Measurements from ENCODE around the gene SPECC1. TPM values are rescaled to one million over a fixed set of nuclear protein-coding genes. Genes with fewer than 3 reads are reported as not detected.

Gene SPECC1
- total and polyA plus RNA-seq, 2 experiments from 2014 or later: 1.3 to 1.5 TPM

- Histone ChIP-seq H4K20me1 (ENCODE audit: insufficient read depth) (no peaks in the 10 kb centered on the region), H3K36me3 (ENCODE audit: low read depth) (no peaks in the 10 kb centered on the region), H3K27me3 (replicated peaks; ENCODE audit: insufficient read depth) (peaks cover under 1% of the 10 kb centered on the region; the same call in 1 of the 2 replicates), H3K9me2 (ENCODE audit: insufficient read depth) (no peaks in the 10 kb centered on the region), H3K4me1 (ENCODE audit: insufficient read depth) (no peaks in the 10 kb centered on the region), H3K79me2 (ENCODE audit: insufficient read depth) (no peaks in the 10 kb centered on the region), H3K9ac (no peak overlapping the region), H3F3A (ENCODE audit: insufficient read depth) (no peaks in the 10 kb centered on the region), H3K27ac (no peak overlapping the region), H3K4me2 (ENCODE audit: unreplicated experiment) (no peak overlapping the region), H3K4me3 (no peak overlapping the region), H3K9me3 (ENCODE audit: low read depth) (no peaks in the 10 kb centered on the region), H2AFZ (no peak overlapping the region)
- no peak for TF ChIP-seq EZH2 (IDR thresholded peaks at IDR 0.05; ENCODE audit: insufficient read depth, poor library complexity, severe bottlenecking)
- TF ChIP-seq EZH2phosphoT487 (IDR thresholded peaks at IDR 0.05; ENCODE audit: insufficient read depth, low read depth): no peak
- in situ Hi-C loops (cut with MboI): loop anchor here (25.0 kb wide), 1 partner anchor 93 kb away; no protein-coding TSS in a partner anchor
- 80 to 92% methylated on average over 1 of the region's 1 CpG for WGBS, 2 experiments (ENCODE audit: low coverage in 1 of 2, low lambda C conversion rate in 2 of 2, missing lambda C conversion rate in 2 of 2)
- no peak for DNase-seq
Measured at GRCh38 chr17:20180661-20181060, 171.5 kb downstream of the SPECC1 start.

- no peak overlapping the region for H2AFZ ChIP-seq
- DNase-seq: no peak
- no peaks in the 10 kb centered on the region for H3K9me3 ChIP-seq (ENCODE audit: low read depth)
- H3K36me3 ChIP-seq (ENCODE audit: low read depth): no peaks in the 10 kb centered on the region
- H3K9ac ChIP-seq: no peak overlapping the region
- H4K20me1 ChIP-seq (ENCODE audit: insufficient read depth): no peaks in the 10 kb centered on the region
- no peak overlapping the region for H3K4me2 ChIP-seq (ENCODE audit: unreplicated experiment)
- no peaks in the 10 kb centered on the region for H3K27me3 ChIP-seq (replicated peaks; ENCODE audit: insufficient read depth)
- TF ChIP-seq EZH2 (IDR thresholded peaks at IDR 0.05; ENCODE audit: insufficient read depth, poor library complexity, severe bottlenecking) (no peak), EZH2phosphoT487 (IDR thresholded peaks at IDR 0.05; ENCODE audit: insufficient read depth, low read depth) (no peak)
- H3F3A ChIP-seq (ENCODE audit: insufficient read depth): no peaks in the 10 kb centered on the region
- no peaks in the 10 kb centered on the region for H3K4me1 ChIP-seq (ENCODE audit: insufficient read depth)
- in situ Hi-C loops (cut with MboI): loop anchor here (25.0 kb wide), 1 partner anchor 97 kb away; no protein-coding TSS in a partner anchor
- 59 to 68% methylated on average over 2 of the region's 2 CpGs for WGBS, 2 experiments (ENCODE audit: low coverage in 1 of 2, low lambda C conversion rate in 2 of 2, missing lambda C conversion rate in 2 of 2)
- no peaks in the 10 kb centered on the region for H3K79me2 ChIP-seq (ENCODE audit: insufficient read depth)
- H3K27ac ChIP-seq: no peak overlapping the region
- no peak overlapping the region for H3K4me3 ChIP-seq
- H3K9me2 ChIP-seq (ENCODE audit: insufficient read depth): no peaks in the 10 kb centered on the region
Measured at GRCh38 chr17:20184181-20184580, 175.0 kb downstream of the SPECC1 start.

- H3K9me3 ChIP-seq (ENCODE audit: low read depth): no peaks in the 10 kb centered on the region
- no peak overlapping the region for H2AFZ ChIP-seq
- WGBS, 2 experiments (ENCODE audit: low coverage in 1 of 2, low lambda C conversion rate in 2 of 2, missing lambda C conversion rate in 2 of 2): 86 to 88% methylated on average over 10 of the region's 10 CpGs
- no peaks in the 10 kb centered on the region for H3K79me2 ChIP-seq (ENCODE audit: insufficient read depth)
- no peaks in the 10 kb centered on the region for H4K20me1 ChIP-seq (ENCODE audit: insufficient read depth)
- in situ Hi-C loops (cut with MboI): loop anchor here (25.0 kb wide), 1 partner anchor 98 kb away; no protein-coding TSS in a partner anchor
- no peak overlapping the region for H3K4me2 ChIP-seq (ENCODE audit: unreplicated experiment)
- no peak for DNase-seq
- no peaks in the 10 kb centered on the region for H3K9me2 ChIP-seq (ENCODE audit: insufficient read depth)
- TF ChIP-seq EZH2 (IDR thresholded peaks at IDR 0.05; ENCODE audit: insufficient read depth, poor library complexity, severe bottlenecking) (no peak), EZH2phosphoT487 (IDR thresholded peaks at IDR 0.05; ENCODE audit: insufficient read depth, low read depth) (no peak)
- 0 out of 2 replicates have a peak, but pooled peaks cover 6% of the 10 kb centered on the region for H3F3A ChIP-seq (ENCODE audit: insufficient read depth)
- no peak overlapping the region for H3K4me3 ChIP-seq
- peaks cover 6% of the 10 kb centered on the region; the same call in 1 of the 2 replicates for H3K4me1 ChIP-seq (ENCODE audit: insufficient read depth)
- no peak overlapping the region for H3K27ac ChIP-seq
- no peaks in the 10 kb centered on the region for H3K36me3 ChIP-seq (ENCODE audit: low read depth)
- no peaks in the 10 kb centered on the region for H3K27me3 ChIP-seq (replicated peaks; ENCODE audit: insufficient read depth)
- no peak overlapping the region for H3K9ac ChIP-seq
Measured at GRCh38 chr17:20184977-20185619, 175.9 kb downstream of the SPECC1 start.

GRCh38 chr17:20187049-20187448 lies 177.9 kb downstream of the SPECC1 start:
- no peak overlapping the region for H3K9ac ChIP-seq
- no peak overlapping the region for H3K4me2 ChIP-seq (ENCODE audit: unreplicated experiment)
- in situ Hi-C loops (cut with MboI): loop anchor here (25.0 kb wide), 1 partner anchor 100 kb away; no protein-coding TSS in a partner anchor
- peaks cover 6% of the 10 kb centered on the region; the same call in 1 of the 2 replicates for H3K4me1 ChIP-seq (ENCODE audit: insufficient read depth)
- no peaks in the 10 kb centered on the region for H3K9me2 ChIP-seq (ENCODE audit: insufficient read depth)
- no peaks in the 10 kb centered on the region for H3K9me3 ChIP-seq (ENCODE audit: low read depth)
- no peak for TF ChIP-seq EZH2phosphoT487 (IDR thresholded peaks at IDR 0.05; ENCODE audit: insufficient read depth, low read depth)
- TF ChIP-seq EZH2 (IDR thresholded peaks at IDR 0.05; ENCODE audit: insufficient read depth, poor library complexity, severe bottlenecking): no peak
- no peak overlapping the region for H3K27ac ChIP-seq
- DNase-seq: peak; percentile 47
- no peak overlapping the region for H2AFZ ChIP-seq
- no peaks in the 10 kb centered on the region for H4K20me1 ChIP-seq (ENCODE audit: insufficient read depth)
- 31 to 33% methylated on average over 4 of the region's 4 CpGs for WGBS, 2 experiments (ENCODE audit: low coverage in 1 of 2, low lambda C conversion rate in 2 of 2, missing lambda C conversion rate in 2 of 2)
- no peak overlapping the region for H3K4me3 ChIP-seq
- H3F3A ChIP-seq (ENCODE audit: insufficient read depth): peaks cover 6% of the 10 kb centered on the region; the same call in 1 of the 2 replicates
- H3K27me3 ChIP-seq (replicated peaks; ENCODE audit: insufficient read depth): no peaks in the 10 kb centered on the region
- H3K36me3 ChIP-seq (ENCODE audit: low read depth): no peaks in the 10 kb centered on the region
- no peaks in the 10 kb centered on the region for H3K79me2 ChIP-seq (ENCODE audit: insufficient read depth)

Data from GM23248 (cell line).